HL-60 (cell line): ENCODE measurements around the gene CALU.
A peak's percentile ranks its signal among the peaks of the same experiment; 100 is the strongest.

ENCODE experiments used
- DNase-seq, 2 experiments: peaks; one replicate each; pipeline ENCODE4 v3.0.0-alpha.2; 2010 to 2020; ENCODE audit warnings: low read depth in 1 of 2, low spot score in 1 of 2
- H3K27ac ChIP-seq: fragments of 250-450 bp; sonication (Bioruptor Pico); replicated peaks from 2 replicates; pipeline ENCODE4 v1.5.1; 2020; ENCODE audit warnings: mild to moderate bottlenecking, moderate library complexity
- H3K27me3 ChIP-seq: fragments of 250-450 bp; sonication (Bioruptor Pico); 2 replicates; pipeline ENCODE4 v1.5.1; 2021; ENCODE audit warnings: mild to moderate bottlenecking, moderate library complexity; ENCODE audit not compliant: insufficient read depth, poor library complexity, severe bottlenecking
- H3K4me3 ChIP-seq: replicated peaks from 2 replicates; pipeline ENCODE4 v1.5.1; 2011; ENCODE audit warnings: mild to moderate bottlenecking, control low read depth, low read length; ENCODE audit not compliant: insufficient read depth
- GABPA ChIP-seq: IDR thresholded peaks from 2 replicates; pipeline ENCODE4 v1.6.1; 2012; ENCODE audit warnings: low read depth
- POLR2AphosphoS5 ChIP-seq: IDR thresholded peaks from 2 replicates; pipeline ENCODE4 v1.6.1; 2012; ENCODE audit warnings: low read depth
- REST ChIP-seq: IDR thresholded peaks from 2 replicates; pipeline ENCODE4 v1.6.1; 2012; ENCODE audit warnings: low read depth; ENCODE audit not compliant: insufficient replicate concordance
- SPI1 ChIP-seq: IDR thresholded peaks from 2 replicates; pipeline ENCODE4 v1.6.1; 2012; ENCODE audit warnings: low read depth, mild to moderate bottlenecking, borderline replicate concordance
- TF ChIP-seq, protein P1 (sequence below): IDR thresholded peaks from one replicate; pipeline ENCODE4 v1.5.1; 2011; ENCODE audit warnings: low read length, control low read depth, inconsistent platforms; ENCODE audit not compliant: insufficient read depth

Gene CALU

DNA sequence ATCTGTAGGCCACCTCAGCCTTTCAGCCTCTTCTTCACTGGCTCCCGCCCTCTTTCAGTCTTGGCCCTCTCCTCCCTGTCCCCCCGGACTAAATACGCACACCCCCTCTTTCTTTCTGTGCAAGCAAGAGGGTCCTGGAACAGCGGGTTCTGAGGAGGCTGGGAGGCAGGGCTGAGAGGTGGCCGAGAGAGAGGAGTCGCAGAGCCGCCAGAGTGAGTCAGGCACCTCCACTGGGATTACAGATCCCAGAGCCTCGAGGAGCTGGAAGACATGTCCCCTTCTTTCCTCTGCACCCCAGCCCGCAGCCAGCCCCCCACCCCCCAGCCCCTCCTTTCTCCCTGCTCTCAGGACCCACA is 52.8 kb downstream of the CALU start:
- TF ChIP-seq SPI1: no peak
- no peak for TF ChIP-seq POLR2AphosphoS5
- TF ChIP-seq REST: no peak
- TF ChIP-seq, protein P1, sequence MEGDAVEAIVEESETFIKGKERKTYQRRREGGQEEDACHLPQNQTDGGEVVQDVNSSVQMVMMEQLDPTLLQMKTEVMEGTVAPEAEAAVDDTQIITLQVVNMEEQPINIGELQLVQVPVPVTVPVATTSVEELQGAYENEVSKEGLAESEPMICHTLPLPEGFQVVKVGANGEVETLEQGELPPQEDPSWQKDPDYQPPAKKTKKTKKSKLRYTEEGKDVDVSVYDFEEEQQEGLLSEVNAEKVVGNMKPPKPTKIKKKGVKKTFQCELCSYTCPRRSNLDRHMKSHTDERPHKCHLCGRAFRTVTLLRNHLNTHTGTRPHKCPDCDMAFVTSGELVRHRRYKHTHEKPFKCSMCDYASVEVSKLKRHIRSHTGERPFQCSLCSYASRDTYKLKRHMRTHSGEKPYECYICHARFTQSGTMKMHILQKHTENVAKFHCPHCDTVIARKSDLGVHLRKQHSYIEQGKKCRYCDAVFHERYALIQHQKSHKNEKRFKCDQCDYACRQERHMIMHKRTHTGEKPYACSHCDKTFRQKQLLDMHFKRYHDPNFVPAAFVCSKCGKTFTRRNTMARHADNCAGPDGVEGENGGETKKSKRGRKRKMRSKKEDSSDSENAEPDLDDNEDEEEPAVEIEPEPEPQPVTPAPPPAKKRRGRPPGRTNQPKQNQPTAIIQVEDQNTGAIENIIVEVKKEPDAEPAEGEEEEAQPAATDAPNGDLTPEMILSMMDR: no peak
- TF ChIP-seq GABPA: no peak
- no peak overlapping the region for H3K27ac ChIP-seq
- DNase-seq: no peak
- peaks cover 16% of the 10 kb centered on the region for H3K27me3 ChIP-seq
- H3K4me3 ChIP-seq: peak overlapping the region; percentile 82

DNA sequence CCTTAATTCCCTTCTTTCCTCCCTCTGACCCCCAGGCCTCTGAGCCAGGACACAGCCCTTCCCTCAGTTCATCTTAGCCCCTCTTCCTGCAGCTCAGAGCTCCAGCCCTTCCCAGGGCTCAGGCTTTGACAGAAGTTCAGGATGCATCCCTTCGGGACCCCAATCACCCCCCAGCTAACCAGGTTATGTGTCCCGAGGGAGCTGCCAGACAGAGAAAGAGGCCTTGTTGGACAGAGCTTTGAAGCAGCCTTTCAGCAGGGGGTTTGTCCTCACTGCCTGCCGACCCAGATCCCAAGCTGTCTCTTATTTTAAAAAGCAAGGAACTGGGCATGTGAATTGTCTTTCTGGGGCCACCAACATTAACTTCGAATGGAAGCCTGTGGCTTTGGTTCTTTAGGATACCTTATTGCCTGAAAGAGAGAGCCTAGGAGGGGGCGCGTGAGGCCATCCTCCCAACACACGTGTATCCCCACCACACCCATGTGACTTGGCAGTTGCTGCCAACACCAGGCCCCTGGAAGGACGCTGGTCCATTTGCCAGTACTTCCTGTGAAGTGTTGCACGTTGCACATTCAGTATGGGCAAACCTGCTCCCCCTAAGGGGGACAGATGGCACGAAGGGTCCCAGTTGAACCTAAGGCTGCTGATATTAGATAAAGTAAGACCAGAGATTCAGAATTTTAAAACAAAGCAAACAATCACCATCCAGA is 53.5 kb downstream of the CALU start:
- H3K4me3 ChIP-seq: no peak overlapping the region

DNA sequence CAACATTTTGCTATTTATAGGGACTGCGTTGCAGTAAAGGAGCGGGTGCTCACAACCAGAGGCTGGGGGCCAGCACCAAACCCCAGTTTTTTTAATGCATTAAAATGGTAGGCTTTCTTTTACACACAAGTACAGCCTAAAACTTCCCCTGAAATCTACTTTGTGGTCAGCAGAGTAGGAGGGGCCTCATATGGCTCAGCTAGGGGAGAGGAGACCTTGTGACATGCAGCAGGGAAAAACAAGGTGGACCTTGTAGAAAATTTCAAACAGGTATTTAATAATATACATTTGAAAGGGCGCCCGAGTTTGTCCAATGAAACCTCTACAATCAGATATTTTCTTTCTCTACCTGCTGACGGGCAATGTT is 54.0 kb downstream of the CALU start:
- Histone ChIP-seq H3K4me3 (no peak overlapping the region), H3K27me3 (peaks cover 16% of the 10 kb centered on the region), H3K27ac (no peak overlapping the region)
- no peak for DNase-seq
- TF ChIP-seq REST: no peak
- no peak for TF ChIP-seq GABPA
- no peak for TF ChIP-seq SPI1
- TF ChIP-seq, protein P1: no peak
- TF ChIP-seq POLR2AphosphoS5: no peak

More for the DNA sequence above, 53.5 kb downstream of the CALU start:
- DNase-seq: no peak
- Histone ChIP-seq H3K27me3 (peaks cover 16% of the 10 kb centered on the region), H3K27ac (no peak overlapping the region)
- TF ChIP-seq, protein P1: no peak
- no peak for TF ChIP-seq REST
- no peak for TF ChIP-seq GABPA
- no peak for TF ChIP-seq POLR2AphosphoS5
- no peak for TF ChIP-seq SPI1
